ENCODE measurements around the gene LMNTD2. TPM values are rescaled to one million over a fixed set of nuclear protein-coding genes. Genes with fewer than 3 reads are reported as not detected.

LMNTD2 gene
- total RNA-seq, 1 donor from 2014 or later: 1.1 TPM

DNA sequence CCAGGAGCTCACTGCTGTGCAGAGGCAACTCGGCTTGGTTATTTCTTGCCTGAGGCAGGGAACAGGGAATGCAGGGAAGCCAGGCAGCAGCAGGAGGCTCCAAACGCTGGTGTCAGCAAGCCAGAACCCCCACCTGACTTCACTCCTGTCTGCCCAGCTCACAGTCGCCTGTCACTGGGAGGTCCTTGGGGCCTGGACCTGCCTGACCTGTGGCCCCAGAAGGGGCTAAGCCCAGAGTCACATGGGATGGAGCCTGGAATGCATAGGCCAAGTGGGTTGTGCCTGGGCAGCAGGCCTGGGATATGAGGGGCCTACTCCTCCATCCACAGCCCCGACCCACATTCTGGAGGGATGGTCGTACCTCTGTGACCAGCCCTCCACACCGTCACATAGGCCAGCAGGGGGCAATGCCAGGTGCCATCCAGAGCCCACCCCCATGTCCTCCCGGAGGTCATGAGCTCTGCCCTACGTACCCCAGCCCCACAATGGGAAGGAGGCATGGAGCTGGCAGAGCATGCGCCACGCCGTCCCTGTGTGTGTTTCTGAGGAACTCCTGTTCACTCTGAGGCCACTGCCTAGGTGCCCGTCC is 5.5 kb upstream of the LMNTD2 start:
- Mint-ChIP-seq H3K4me3 (no peak overlapping the region), H3K27ac (no peak overlapping the region)
- no peak overlapping the region for H3K27ac ChIP-seq

DNA sequence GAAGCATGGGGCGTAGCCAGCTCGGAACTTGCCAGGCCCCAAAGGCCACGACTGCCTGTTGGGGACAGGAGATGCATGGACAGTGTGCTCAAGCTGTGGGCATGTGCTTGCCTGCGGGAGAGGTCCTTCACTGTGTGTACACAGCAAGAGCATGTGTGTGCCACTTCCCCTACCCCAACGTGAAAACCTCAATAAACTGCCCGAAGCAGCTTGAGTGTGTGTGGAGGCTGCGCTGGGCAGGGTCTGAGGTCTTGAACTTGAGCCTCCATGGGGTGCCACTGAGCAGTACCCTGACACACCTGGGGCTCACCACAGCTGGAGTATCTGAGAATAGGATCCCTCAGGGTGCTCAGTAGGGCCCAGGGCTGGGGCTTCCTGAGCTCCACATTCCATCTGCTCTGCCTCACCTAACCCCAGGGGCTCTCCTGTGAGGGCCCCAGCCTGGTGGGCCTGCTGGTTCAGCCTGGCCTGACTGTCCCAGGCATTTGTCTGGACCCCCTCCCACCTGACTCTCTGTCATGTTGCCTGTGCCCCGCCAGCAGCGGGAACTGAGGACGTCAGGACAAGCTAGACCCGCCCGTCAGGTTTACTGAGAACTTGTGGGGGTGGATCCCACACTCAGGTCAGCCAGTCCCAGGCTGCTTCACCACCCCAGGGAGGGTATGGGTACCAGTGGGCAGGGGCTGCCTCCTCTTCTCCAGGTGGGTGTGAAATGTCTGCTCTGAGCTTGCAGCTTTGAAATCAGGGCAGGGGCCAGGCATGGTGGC is 3.5 kb upstream of the LMNTD2 start:
- Histone ChIP-seq H2AFZ (replicated peaks) (no peak overlapping the region), H3K27ac (no peak overlapping the region), H3K4me1 (peaks cover 23% of the 10 kb centered on the region), H3K4me2 (no peak overlapping the region), H3K36me3 (no peaks in the 10 kb centered on the region), H3K27me3 (peaks cover 5% of the 10 kb centered on the region), H3F3A (ENCODE audit: low read depth) (peaks cover 27% of the 10 kb centered on the region), H3K9me3 (ENCODE audit: low read depth) (no peaks in the 10 kb centered on the region), H4K20me1 (ENCODE audit: low read depth) (peaks cover 54% of the 10 kb centered on the region), H3K79me2 (ENCODE audit: low read depth) (peaks cover 18% of the 10 kb centered on the region), H3K9ac (no peak overlapping the region), H3K4me3 (no peak overlapping the region)
- H3K36me3 Mint-ChIP-seq: no peaks in the 10 kb centered on the region
- H3K4me3 Mint-ChIP-seq: peak overlapping the region; percentile 70
- H3K27ac Mint-ChIP-seq: no peak overlapping the region
- TF ChIP-seq, protein P1, sequence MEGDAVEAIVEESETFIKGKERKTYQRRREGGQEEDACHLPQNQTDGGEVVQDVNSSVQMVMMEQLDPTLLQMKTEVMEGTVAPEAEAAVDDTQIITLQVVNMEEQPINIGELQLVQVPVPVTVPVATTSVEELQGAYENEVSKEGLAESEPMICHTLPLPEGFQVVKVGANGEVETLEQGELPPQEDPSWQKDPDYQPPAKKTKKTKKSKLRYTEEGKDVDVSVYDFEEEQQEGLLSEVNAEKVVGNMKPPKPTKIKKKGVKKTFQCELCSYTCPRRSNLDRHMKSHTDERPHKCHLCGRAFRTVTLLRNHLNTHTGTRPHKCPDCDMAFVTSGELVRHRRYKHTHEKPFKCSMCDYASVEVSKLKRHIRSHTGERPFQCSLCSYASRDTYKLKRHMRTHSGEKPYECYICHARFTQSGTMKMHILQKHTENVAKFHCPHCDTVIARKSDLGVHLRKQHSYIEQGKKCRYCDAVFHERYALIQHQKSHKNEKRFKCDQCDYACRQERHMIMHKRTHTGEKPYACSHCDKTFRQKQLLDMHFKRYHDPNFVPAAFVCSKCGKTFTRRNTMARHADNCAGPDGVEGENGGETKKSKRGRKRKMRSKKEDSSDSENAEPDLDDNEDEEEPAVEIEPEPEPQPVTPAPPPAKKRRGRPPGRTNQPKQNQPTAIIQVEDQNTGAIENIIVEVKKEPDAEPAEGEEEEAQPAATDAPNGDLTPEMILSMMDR (IDR thresholded peaks at IDR 0.05): no peak
- no peak for TF ChIP-seq EZH2 (IDR thresholded peaks at IDR 0.05)
- TF ChIP-seq EZH2phosphoT487 (IDR thresholded peaks at IDR 0.05): no peak
- DNase-seq (ENCODE audit: low spot score): no peak
- peaks cover 9% of the 10 kb centered on the region for H3K4me1 Mint-ChIP-seq
- no peaks in the 10 kb centered on the region for H3K9me3 Mint-ChIP-seq
- H3K27me3 Mint-ChIP-seq (ENCODE audit: insufficient read depth, low read depth): peaks cover 16% of the 10 kb centered on the region

More for the DNA sequence above, 5.5 kb upstream of the LMNTD2 start:
- peaks cover 27% of the 10 kb centered on the region for H3K4me1 ChIP-seq
- H3K4me3 ChIP-seq: no peak overlapping the region
- H3K9me3 ChIP-seq (ENCODE audit: low read depth): no peaks in the 10 kb centered on the region
- peaks cover 18% of the 10 kb centered on the region for H3K79me2 ChIP-seq (ENCODE audit: low read depth)
- TF ChIP-seq, protein P1 (IDR thresholded peaks at IDR 0.05): no peak
- TF ChIP-seq EZH2phosphoT487 (IDR thresholded peaks at IDR 0.05) (no peak), EZH2 (IDR thresholded peaks at IDR 0.05) (no peak)
- DNase-seq (ENCODE audit: low spot score): no peak
- H4K20me1 ChIP-seq (ENCODE audit: low read depth): peaks cover 54% of the 10 kb centered on the region
- no peak overlapping the region for H3K9ac ChIP-seq
- H3F3A ChIP-seq (ENCODE audit: low read depth): peaks cover 30% of the 10 kb centered on the region
- H3K27me3 Mint-ChIP-seq (ENCODE audit: insufficient read depth, low read depth): peaks cover 11% of the 10 kb centered on the region
- H3K36me3 ChIP-seq: no peaks in the 10 kb centered on the region
- H3K4me2 ChIP-seq: peak overlapping the region; percentile 2
- H3K36me3 Mint-ChIP-seq: no peaks in the 10 kb centered on the region
- peaks cover 5% of the 10 kb centered on the region for H3K27me3 ChIP-seq
- H2AFZ ChIP-seq (replicated peaks): no peak overlapping the region
- H3K4me1 Mint-ChIP-seq: peaks cover 10% of the 10 kb centered on the region
- H3K9me3 Mint-ChIP-seq: no peaks in the 10 kb centered on the region

DNA sequence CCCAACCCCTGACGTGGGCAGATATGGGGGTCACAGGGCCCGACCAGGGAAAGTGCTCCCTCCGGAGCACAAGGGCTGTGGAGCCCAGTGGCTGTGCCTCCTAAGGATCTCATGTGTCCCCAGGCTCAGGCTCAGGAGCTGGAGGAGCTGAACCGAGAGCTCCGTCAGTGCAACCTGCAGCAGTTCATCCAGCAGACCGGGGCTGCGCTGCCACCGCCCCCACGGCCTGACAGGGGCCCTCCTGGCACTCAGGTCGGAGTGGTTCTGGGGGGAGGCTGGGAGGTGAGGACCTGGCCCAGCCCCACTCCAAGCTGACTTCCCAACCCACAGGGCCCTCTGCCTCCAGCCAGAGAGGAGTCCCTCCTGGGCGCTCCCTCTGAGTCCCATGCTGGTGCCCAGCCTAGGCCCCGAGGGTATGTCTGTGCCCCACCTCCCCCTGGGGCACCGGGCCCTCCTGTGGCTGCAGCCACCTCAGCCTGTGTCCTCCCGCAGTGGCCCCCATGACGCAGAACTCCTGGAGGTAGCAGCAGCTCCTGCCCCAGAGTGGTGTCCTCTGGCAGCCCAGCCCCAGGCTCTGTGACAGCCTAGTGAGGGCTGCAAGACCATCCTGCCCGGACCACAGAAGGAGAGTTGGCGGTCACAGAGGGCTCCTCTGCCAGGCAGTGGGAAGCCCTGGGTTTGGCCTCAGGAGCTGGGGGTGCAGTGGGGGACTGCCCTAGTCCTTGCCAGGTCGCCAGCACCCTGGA is 2.7 kb upstream of the LMNTD2 start:
- H3K9me3 ChIP-seq (ENCODE audit: low read depth): no peaks in the 10 kb centered on the region
- peak overlapping the region; percentile 39 for H3K4me3 Mint-ChIP-seq
- H3K27ac Mint-ChIP-seq: no peak overlapping the region
- no peak overlapping the region for H3K4me2 ChIP-seq
- H4K20me1 ChIP-seq (ENCODE audit: low read depth): peaks cover 54% of the 10 kb centered on the region
- H3K79me2 ChIP-seq (ENCODE audit: low read depth): peaks cover 18% of the 10 kb centered on the region
- H3K9me3 Mint-ChIP-seq: no peaks in the 10 kb centered on the region
- H2AFZ ChIP-seq (replicated peaks): no peak overlapping the region
- H3F3A ChIP-seq (ENCODE audit: low read depth): peaks cover 25% of the 10 kb centered on the region
- peaks cover 21% of the 10 kb centered on the region for H3K4me1 ChIP-seq
- peaks cover 16% of the 10 kb centered on the region for H3K27me3 Mint-ChIP-seq (ENCODE audit: insufficient read depth, low read depth)
- no peaks in the 10 kb centered on the region for H3K36me3 ChIP-seq
- H3K4me3 ChIP-seq: no peak overlapping the region
- no peaks in the 10 kb centered on the region for H3K36me3 Mint-ChIP-seq
- H3K9ac ChIP-seq: no peak overlapping the region
- peaks cover 12% of the 10 kb centered on the region for H3K27me3 ChIP-seq
- no peak overlapping the region for H3K27ac ChIP-seq
- peaks cover 9% of the 10 kb centered on the region for H3K4me1 Mint-ChIP-seq
- TF ChIP-seq EZH2 (IDR thresholded peaks at IDR 0.05): no peak
- no peak for TF ChIP-seq EZH2phosphoT487 (IDR thresholded peaks at IDR 0.05)
- TF ChIP-seq, protein P1 (IDR thresholded peaks at IDR 0.05): no peak
- no peak for DNase-seq (ENCODE audit: low spot score)

Measured in neural progenitor cell (in vitro differentiated cells).